HepG2 (cell line): ENCODE results near the gene IFT88. TPM values are rescaled to one million over a fixed set of nuclear protein-coding genes. Genes with fewer than 3 reads are reported as not detected.

Experiments
- ATAC-seq: fragments of 200-7000 bp; cut with Tn5 transposase; 3 replicates; pipeline ENCODE4 v1.9.1; 2020; ENCODE audit warnings: mild to moderate bottlenecking, moderate library complexity
- BruUV-seq: library from RNA; stranded (reverse); fragments of 400-500 nt; replicated peaks from 2 replicates; lab custom pipeline; 2021; lab: Mats Ljungman, UMichigan
- CTCF ChIA-PET: fragments of 300-600 bp; formaldehyde crosslinking; extraction: SDS; loops from one replicate; lab custom pipeline; 2021; ENCODE audit warnings: low total read pairs, inconsistent platforms, low intra/inter-chr PET ratio; lab: Yijun Ruan, JAX
- POLR2A ChIA-PET: fragments of 350-600 bp; sonication (Branson Sonifier 250); formaldehyde crosslinking; loops from one replicate; lab custom pipeline; 2020; ENCODE audit warnings: antibody characterized with exemption, inconsistent platforms; lab: Yijun Ruan, JAX
- DNase-seq: peaks from one replicate; pipeline ENCODE4 v3.0.0-alpha.2; 2015; ENCODE audit warnings: low spot score
- FAIRE-seq: peaks from 3 replicates; lab custom pipeline; 2011; peaks lifted over from hg19 to GRCh38; lab: Jason Lieb, UNC
- H2AFZ ChIP-seq: one replicate; pipeline ENCODE4 v1.6.1; 2011; ENCODE audit warnings: low read length, inconsistent platforms
- H3K27ac ChIP-seq: fragments of 300-600 bp; 3 replicates; pipeline ENCODE4 v1.8.0; 2011; ENCODE audit warnings: mixed run types, mild to moderate bottlenecking, mixed read lengths, low read length, inconsistent platforms; ENCODE audit not compliant: insufficient read depth; ENCODE audit errors: extremely low read length
- H3K27me3 ChIP-seq, 2 experiments: fragments of 200-600 bp in 1 of 2; 2 replicates in 1 of 2; 3 replicates in 1 of 2; pipeline versions ENCODE4 v1.6.0 to v1.8.0; 2011; ENCODE audit warnings: low read length in 2 of 2, mild to moderate bottlenecking in 2 of 2, moderate library complexity in 2 of 2, inconsistent platforms in 1 of 2; ENCODE audit not compliant: insufficient read depth in 2 of 2, control insufficient read depth in 1 of 2
- H3K36me3 ChIP-seq, 2 experiments: fragments of 200-600 bp in 1 of 2; replicated peaks in 1 of 2; 2 replicates in 1 of 2; 3 replicates in 1 of 2; pipeline versions ENCODE4 v1.5.1 to v1.8.0; 2011; ENCODE audit warnings: low read length in 2 of 2, inconsistent platforms in 1 of 2; ENCODE audit not compliant: insufficient read depth in 2 of 2, control insufficient read depth in 1 of 2
- H3K4me1 ChIP-seq: 2 replicates; pipeline ENCODE4 v1.5.1; 2012; ENCODE audit warnings: low read length, inconsistent platforms; ENCODE audit not compliant: insufficient read depth
- H3K4me2 ChIP-seq: 2 replicates; pipeline ENCODE4 v1.6.0; 2011; ENCODE audit warnings: low read depth, low read length, inconsistent platforms
- H3K4me3 ChIP-seq, 3 experiments: fragments of 200-600 bp in 1 of 3; sonication (generic), shearing (Covaris generic) in 1 of 3; replicated peaks in 1 of 3; 2 replicates each; pipeline ENCODE4 v1.5.1; 2011 to 2016; ENCODE audit warnings: low read length in 3 of 3, inconsistent platforms in 2 of 3, low read depth in 2 of 3, mild to moderate bottlenecking in 2 of 3, control low read depth in 1 of 3, mixed read lengths in 1 of 3; ENCODE audit not compliant: insufficient read depth in 1 of 3
- H3K79me2 ChIP-seq: one replicate; pipeline ENCODE4 v1.6.1; 2011; ENCODE audit warnings: low read length, inconsistent platforms; ENCODE audit not compliant: insufficient read depth
- H3K9ac ChIP-seq: 2 replicates; pipeline ENCODE4 v1.6.0; 2011; ENCODE audit warnings: mild to moderate bottlenecking, low read depth, low read length, inconsistent platforms; ENCODE audit not compliant: insufficient read depth
- H3K9me3 ChIP-seq: 2 replicates; pipeline ENCODE4 v1.5.1; 2012; ENCODE audit warnings: mild to moderate bottlenecking, low read length
- H4K20me1 ChIP-seq: 2 replicates; pipeline ENCODE4 v1.6.0; 2011; ENCODE audit warnings: inconsistent platforms, mild to moderate bottlenecking, low read length, moderate library complexity; ENCODE audit not compliant: insufficient read depth
- PPARG ChIP-seq: conservative IDR thresholded peaks from 2 replicates; pipeline ENCODE4 v1.6.1; 2016; ENCODE audit warnings: missing biosample characterization, missing genetic modification reagents
- RBFOX2 ChIP-seq: fragments of 200-400 bp; formaldehyde crosslinking; IDR thresholded peaks from 2 replicates; pipeline ENCODE4 v1.6.1; 2017; ENCODE audit warnings: low read depth, mild to moderate bottlenecking, low read length
- RXRB ChIP-seq: IDR thresholded peaks from 2 replicates; pipeline ENCODE4 v1.6.1; 2016; ENCODE audit warnings: borderline replicate concordance, missing genetic modification reagents, missing compliant biosample characterization
- SOX6 ChIP-seq, 2 experiments: fragments of 450-650 bp in 1 of 2; sonication (generic) in 1 of 2; formaldehyde crosslinking in 1 of 2; IDR thresholded peaks; 2 replicates each; pipeline versions ENCODE4 v1.4.0 to v1.6.1; 2017 to 2020; ENCODE audit warnings: antibody characterized with exemption in 1 of 2, mild to moderate bottlenecking in 1 of 2, missing genetic modification reagents in 1 of 2
- WGBS: methylation state at CpG from one replicate; pipeline ENCODE4 v1.1.6; 2017; ENCODE audit warnings: low lambda C conversion rate; 5-methylcytosine and 5-hydroxymethylcytosine counted together
- in situ Hi-C: cut with HindIII; loops from 2 replicates; pipeline ENCODE4 v1.10.0; 2017; ENCODE audit warnings: low pct_unique_long_range_greater_than_20kb; ENCODE audit not compliant: extremely low pct_ligation_motif_present
- intact Hi-C: fragments of 100-400 bp; cut with micrococcal nuclease; formaldehyde crosslinking; loops from one replicate; pipeline ENCODE4 v1.10.0; 2022; ENCODE audit not compliant: unreplicated experiment
- polyA plus RNA-seq, 8 experiments: library from polyadenylated mRNA; depleted of rRNA in 3 of 8; stranded (reverse) in 7 of 8; unstranded in 1 of 8; fragments of >200 nt; fragmentation: Illumina TruSeq in 4 of 8; extraction: Trizol in 4 of 8; gene quantifications; 2 replicates each; pipeline versions ENCODE4 v1.2.1 to v1.2.3, GENCODE V29; 2011 to 2016; ENCODE audit warnings: low read depth in 4 of 8, missing spikeins in 1 of 8, mixed read lengths in 1 of 8; ENCODE audit not compliant: insufficient read depth in 1 of 8
- total RNA-seq, 5 experiments: library from RNA; depleted of rRNA; stranded (reverse); fragments of >200 nt; fragmentation: Illumina TruSeq; extraction: Trizol; gene quantifications; 2 replicates each; pipeline ENCODE4 v1.2.3, GENCODE V29; 2016; ENCODE audit warnings: low read depth in 1 of 5
- TF ChIP-seq, protein P1 (sequence below), 2 experiments: sonication (generic) in 1 of 2; formaldehyde crosslinking in 1 of 2; IDR thresholded peaks; 2 replicates each; pipeline versions ENCODE4 v1.4.0 to v1.6.1; 2016 to 2020; ENCODE audit warnings: borderline replicate concordance in 1 of 2, low read depth in 1 of 2, mild to moderate bottlenecking in 1 of 2, missing genetic modification reagents in 1 of 2
- TF ChIP-seq, protein P2 (sequence below): sonication (generic); formaldehyde crosslinking; IDR thresholded peaks from 2 replicates; pipeline ENCODE4 v1.4.0; 2020; ENCODE audit warnings: missing genetic modification reagents, borderline replicate concordance
- TF ChIP-seq, protein P3 (sequence below): sonication (generic); formaldehyde crosslinking; IDR thresholded peaks from 2 replicates; pipeline ENCODE4 v1.8.1; 2022; ENCODE audit warnings: low read depth, mild to moderate bottlenecking, missing genetic modification reagents
- TF ChIP-seq, protein P4 (sequence below): sonication (generic); formaldehyde crosslinking; conservative IDR thresholded peaks from 2 replicates; pipeline ENCODE4 v1.4.0; 2020; ENCODE audit warnings: mild to moderate bottlenecking, missing genetic modification reagents, moderate library complexity

Gene IFT88
- total and polyA plus RNA-seq, 2 of the 13 experiments (the other 11 are each of a cell fraction or from before 2014, with no cell fraction given) = 8.4 to 19.9 TPM

GRCh38 chr13:20519875-20520274 lies 47.1 kb upstream of the IFT88 start:
- intact Hi-C loops = loop anchor here (2.0 kb wide), 1 partner anchor 13 kb away; no protein-coding TSS in a partner anchor
- no TSS peak for BruUV-seq
- POLR2A ChIA-PET = no interaction called here
- Histone ChIP-seq H3K4me2 (peak overlapping the region; percentile 33; the same call in 1 of the 2 replicates), H3K4me3 (no peak overlapping the region), H3K9ac (no peak overlapping the region), H3K27me3 (no peaks in the 10 kb centered on the region; a peak in 1 of 5 replicates), H3K27ac (peak overlapping the region; percentile 56), H2AFZ (no peak overlapping the region), H3K9me3 (no peaks in the 10 kb centered on the region), H3K4me1 (peaks cover 69% of the 10 kb centered on the region), H3K79me2 (peaks cover 25% of the 10 kb centered on the region), H4K20me1 (no peaks in the 10 kb centered on the region), H3K36me3 (peaks cover 0 to 2% of the 10 kb centered on the region in 2 experiments; a peak in 2 of 5 replicates)
- 79% methylated on average over 1 of the region's 1 CpG for WGBS
- TF ChIP-seq, protein P1, sequence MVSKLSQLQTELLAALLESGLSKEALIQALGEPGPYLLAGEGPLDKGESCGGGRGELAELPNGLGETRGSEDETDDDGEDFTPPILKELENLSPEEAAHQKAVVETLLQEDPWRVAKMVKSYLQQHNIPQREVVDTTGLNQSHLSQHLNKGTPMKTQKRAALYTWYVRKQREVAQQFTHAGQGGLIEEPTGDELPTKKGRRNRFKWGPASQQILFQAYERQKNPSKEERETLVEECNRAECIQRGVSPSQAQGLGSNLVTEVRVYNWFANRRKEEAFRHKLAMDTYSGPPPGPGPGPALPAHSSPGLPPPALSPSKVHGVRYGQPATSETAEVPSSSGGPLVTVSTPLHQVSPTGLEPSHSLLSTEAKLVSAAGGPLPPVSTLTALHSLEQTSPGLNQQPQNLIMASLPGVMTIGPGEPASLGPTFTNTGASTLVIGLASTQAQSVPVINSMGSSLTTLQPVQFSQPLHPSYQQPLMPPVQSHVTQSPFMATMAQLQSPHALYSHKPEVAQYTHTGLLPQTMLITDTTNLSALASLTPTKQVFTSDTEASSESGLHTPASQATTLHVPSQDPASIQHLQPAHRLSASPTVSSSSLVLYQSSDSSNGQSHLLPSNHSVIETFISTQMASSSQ (IDR thresholded peaks at IDR 0.05; ENCODE audit: low read depth) = 0 out of 2 replicates have a peak, but pooled peaks have one; percentile 41
- TF ChIP-seq, protein P1 (CRISPR knock-in tag; IDR thresholded peaks at IDR 0.05; ENCODE audit: borderline replicate concordance) = no peak
- peak; percentile 74 for TF ChIP-seq RXRB (CRISPR knock-in tag)
- peak; percentile 75; the same call in 1 of the 2 replicates for TF ChIP-seq PPARG (CRISPR knock-in tag)
- TF ChIP-seq, protein P2, sequence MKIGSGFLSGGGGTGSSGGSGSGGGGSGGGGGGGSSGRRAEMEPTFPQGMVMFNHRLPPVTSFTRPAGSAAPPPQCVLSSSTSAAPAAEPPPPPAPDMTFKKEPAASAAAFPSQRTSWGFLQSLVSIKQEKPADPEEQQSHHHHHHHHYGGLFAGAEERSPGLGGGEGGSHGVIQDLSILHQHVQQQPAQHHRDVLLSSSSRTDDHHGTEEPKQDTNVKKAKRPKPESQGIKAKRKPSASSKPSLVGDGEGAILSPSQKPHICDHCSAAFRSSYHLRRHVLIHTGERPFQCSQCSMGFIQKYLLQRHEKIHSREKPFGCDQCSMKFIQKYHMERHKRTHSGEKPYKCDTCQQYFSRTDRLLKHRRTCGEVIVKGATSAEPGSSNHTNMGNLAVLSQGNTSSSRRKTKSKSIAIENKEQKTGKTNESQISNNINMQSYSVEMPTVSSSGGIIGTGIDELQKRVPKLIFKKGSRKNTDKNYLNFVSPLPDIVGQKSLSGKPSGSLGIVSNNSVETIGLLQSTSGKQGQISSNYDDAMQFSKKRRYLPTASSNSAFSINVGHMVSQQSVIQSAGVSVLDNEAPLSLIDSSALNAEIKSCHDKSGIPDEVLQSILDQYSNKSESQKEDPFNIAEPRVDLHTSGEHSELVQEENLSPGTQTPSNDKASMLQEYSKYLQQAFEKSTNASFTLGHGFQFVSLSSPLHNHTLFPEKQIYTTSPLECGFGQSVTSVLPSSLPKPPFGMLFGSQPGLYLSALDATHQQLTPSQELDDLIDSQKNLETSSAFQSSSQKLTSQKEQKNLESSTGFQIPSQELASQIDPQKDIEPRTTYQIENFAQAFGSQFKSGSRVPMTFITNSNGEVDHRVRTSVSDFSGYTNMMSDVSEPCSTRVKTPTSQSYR (CRISPR knock-in tag) = 0 out of 2 replicates have a peak, but pooled peaks have one; percentile 43
- no peak for TF ChIP-seq SOX6 (IDR thresholded peaks at IDR 0.05)
- no peak for TF ChIP-seq SOX6 (CRISPR knock-in tag; IDR thresholded peaks at IDR 0.05)
- 0 out of 2 replicates have a peak, but pooled peaks have one; percentile 38 for TF ChIP-seq RBFOX2
- TF ChIP-seq, protein P3, sequence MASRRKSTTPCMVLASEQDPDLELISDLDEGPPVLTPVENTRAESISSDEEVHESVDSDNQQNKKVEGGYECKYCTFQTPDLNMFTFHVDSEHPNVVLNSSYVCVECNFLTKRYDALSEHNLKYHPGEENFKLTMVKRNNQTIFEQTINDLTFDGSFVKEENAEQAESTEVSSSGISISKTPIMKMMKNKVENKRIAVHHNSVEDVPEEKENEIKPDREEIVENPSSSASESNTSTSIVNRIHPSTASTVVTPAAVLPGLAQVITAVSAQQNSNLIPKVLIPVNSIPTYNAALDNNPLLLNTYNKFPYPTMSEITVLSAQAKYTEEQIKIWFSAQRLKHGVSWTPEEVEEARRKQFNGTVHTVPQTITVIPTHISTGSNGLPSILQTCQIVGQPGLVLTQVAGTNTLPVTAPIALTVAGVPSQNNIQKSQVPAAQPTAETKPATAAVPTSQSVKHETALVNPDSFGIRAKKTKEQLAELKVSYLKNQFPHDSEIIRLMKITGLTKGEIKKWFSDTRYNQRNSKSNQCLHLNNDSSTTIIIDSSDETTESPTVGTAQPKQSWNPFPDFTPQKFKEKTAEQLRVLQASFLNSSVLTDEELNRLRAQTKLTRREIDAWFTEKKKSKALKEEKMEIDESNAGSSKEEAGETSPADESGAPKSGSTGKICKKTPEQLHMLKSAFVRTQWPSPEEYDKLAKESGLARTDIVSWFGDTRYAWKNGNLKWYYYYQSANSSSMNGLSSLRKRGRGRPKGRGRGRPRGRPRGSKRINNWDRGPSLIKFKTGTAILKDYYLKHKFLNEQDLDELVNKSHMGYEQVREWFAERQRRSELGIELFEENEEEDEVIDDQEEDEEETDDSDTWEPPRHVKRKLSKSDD (CRISPR knock-in tag) = no peak
- TF ChIP-seq, protein P4, sequence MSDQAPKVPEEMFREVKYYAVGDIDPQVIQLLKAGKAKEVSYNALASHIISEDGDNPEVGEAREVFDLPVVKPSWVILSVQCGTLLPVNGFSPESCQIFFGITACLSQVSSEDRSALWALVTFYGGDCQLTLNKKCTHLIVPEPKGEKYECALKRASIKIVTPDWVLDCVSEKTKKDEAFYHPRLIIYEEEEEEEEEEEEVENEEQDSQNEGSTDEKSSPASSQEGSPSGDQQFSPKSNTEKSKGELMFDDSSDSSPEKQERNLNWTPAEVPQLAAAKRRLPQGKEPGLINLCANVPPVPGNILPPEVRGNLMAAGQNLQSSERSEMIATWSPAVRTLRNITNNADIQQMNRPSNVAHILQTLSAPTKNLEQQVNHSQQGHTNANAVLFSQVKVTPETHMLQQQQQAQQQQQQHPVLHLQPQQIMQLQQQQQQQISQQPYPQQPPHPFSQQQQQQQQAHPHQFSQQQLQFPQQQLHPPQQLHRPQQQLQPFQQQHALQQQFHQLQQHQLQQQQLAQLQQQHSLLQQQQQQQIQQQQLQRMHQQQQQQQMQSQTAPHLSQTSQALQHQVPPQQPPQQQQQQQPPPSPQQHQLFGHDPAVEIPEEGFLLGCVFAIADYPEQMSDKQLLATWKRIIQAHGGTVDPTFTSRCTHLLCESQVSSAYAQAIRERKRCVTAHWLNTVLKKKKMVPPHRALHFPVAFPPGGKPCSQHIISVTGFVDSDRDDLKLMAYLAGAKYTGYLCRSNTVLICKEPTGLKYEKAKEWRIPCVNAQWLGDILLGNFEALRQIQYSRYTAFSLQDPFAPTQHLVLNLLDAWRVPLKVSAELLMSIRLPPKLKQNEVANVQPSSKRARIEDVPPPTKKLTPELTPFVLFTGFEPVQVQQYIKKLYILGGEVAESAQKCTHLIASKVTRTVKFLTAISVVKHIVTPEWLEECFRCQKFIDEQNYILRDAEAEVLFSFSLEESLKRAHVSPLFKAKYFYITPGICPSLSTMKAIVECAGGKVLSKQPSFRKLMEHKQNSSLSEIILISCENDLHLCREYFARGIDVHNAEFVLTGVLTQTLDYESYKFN (CRISPR knock-in tag) = peak; percentile 56
- DNase-seq = no peak
- CTCF ChIA-PET = no interaction called here
- peak; percentile 40; the same call in 1 of the 3 replicates for ATAC-seq
- in situ Hi-C loops = no loop called here
- no peak for FAIRE-seq
